HepG2 (cell line): ENCODE results near the gene WNT3. TPM values are rescaled to one million over a fixed set of nuclear protein-coding genes. Genes with fewer than 3 reads are reported as not detected.

Source experiments
- DMAP1 ChIP-seq: IDR thresholded peaks from 2 replicates; pipeline ENCODE4 v1.6.1; 2016
- GTF3A ChIP-seq: sonication (generic); formaldehyde crosslinking; conservative IDR thresholded peaks from 2 replicates; pipeline ENCODE4 v1.4.0; 2020; ENCODE audit warnings: mild to moderate bottlenecking, missing genetic modification reagents
- HMG20B ChIP-seq: conservative IDR thresholded peaks from 2 replicates; pipeline ENCODE4 v1.6.1; 2016; ENCODE audit warnings: missing genetic modification reagents, missing compliant biosample characterization
- KLF11 ChIP-seq: IDR thresholded peaks from 2 replicates; pipeline ENCODE4 v1.6.1; 2016; ENCODE audit warnings: missing compliant biosample characterization
- LCORL ChIP-seq, 2 experiments: fragments of 450-650 bp in 1 of 2; sonication (generic) in 1 of 2; formaldehyde crosslinking in 1 of 2; IDR thresholded peaks; 2 replicates each; pipeline versions ENCODE4 v1.5.0 to v1.6.1; 2017 to 2020; ENCODE audit warnings: antibody characterized with exemption in 1 of 2, missing genetic modification reagents in 1 of 2
- MXD1 ChIP-seq: sonication (generic); formaldehyde crosslinking; IDR thresholded peaks from 2 replicates; pipeline ENCODE4 v1.4.0; 2020; ENCODE audit warnings: mild to moderate bottlenecking, missing genetic modification reagents
- MYC ChIP-seq: sonication (generic); formaldehyde crosslinking; IDR thresholded peaks from 2 replicates; pipeline ENCODE4 v1.9.0; 2021; ENCODE audit warnings: missing genetic modification reagents, borderline replicate concordance
- NR2F6 ChIP-seq, 2 experiments: IDR thresholded peaks; 2 replicates each; pipeline ENCODE4 v1.6.1; 2016; ENCODE audit warnings: antibody characterized with exemption in 1 of 2, mild to moderate bottlenecking in 1 of 2
- SMARCE1 ChIP-seq: fragments of 450-650 bp; IDR thresholded peaks from 2 replicates; pipeline ENCODE4 v1.6.1; 2017; ENCODE audit warnings: borderline replicate concordance
- ZFP37 ChIP-seq: sonication (generic); formaldehyde crosslinking; IDR thresholded peaks from 2 replicates; pipeline ENCODE4 v1.4.0; 2020; ENCODE audit warnings: missing genetic modification reagents, borderline replicate concordance
- ZMAT5 ChIP-seq: sonication (generic); formaldehyde crosslinking; IDR thresholded peaks from 2 replicates; pipeline ENCODE4 v1.5.0; 2020; ENCODE audit warnings: mild to moderate bottlenecking, low read depth, missing genetic modification reagents, borderline replicate concordance
- ZNF136 ChIP-seq: sonication (generic); formaldehyde crosslinking; IDR thresholded peaks from 2 replicates; pipeline ENCODE4 v1.8.1; 2022; ENCODE audit warnings: low read depth, mild to moderate bottlenecking, moderate library complexity, missing genetic modification reagents
- ZNF296 ChIP-seq: sonication (generic); formaldehyde crosslinking; conservative IDR thresholded peaks from 2 replicates; pipeline ENCODE4 v1.5.0; 2020; ENCODE audit warnings: mild to moderate bottlenecking, missing genetic modification reagents
- ZNF34 ChIP-seq: sonication (generic); formaldehyde crosslinking; IDR thresholded peaks from 2 replicates; pipeline ENCODE4 v1.4.0; 2020; ENCODE audit warnings: mild to moderate bottlenecking, missing genetic modification reagents, borderline replicate concordance
- ZNF503 ChIP-seq: sonication (generic); formaldehyde crosslinking; IDR thresholded peaks from 2 replicates; pipeline ENCODE4 v1.4.0; 2020; ENCODE audit warnings: missing genetic modification reagents
- ZNF562 ChIP-seq: sonication (generic); formaldehyde crosslinking; IDR thresholded peaks from 2 replicates; pipeline ENCODE4 v1.8.0; 2022; ENCODE audit warnings: missing genetic modification reagents, borderline replicate concordance
- ZNF761 ChIP-seq: sonication (generic); formaldehyde crosslinking; conservative IDR thresholded peaks from 2 replicates; pipeline ENCODE4 v1.4.0; 2020; ENCODE audit warnings: mild to moderate bottlenecking, missing genetic modification reagents
- polyA plus RNA-seq, 8 experiments: library from polyadenylated mRNA; depleted of rRNA in 3 of 8; stranded (reverse) in 7 of 8; unstranded in 1 of 8; fragments of >200 nt; fragmentation: Illumina TruSeq in 4 of 8; extraction: Trizol in 4 of 8; gene quantifications; 2 replicates each; pipeline versions ENCODE4 v1.2.1 to v1.2.3, GENCODE V29; 2011 to 2016; ENCODE audit warnings: low read depth in 4 of 8, missing spikeins in 1 of 8, mixed read lengths in 1 of 8; ENCODE audit not compliant: insufficient read depth in 1 of 8
- total RNA-seq, 5 experiments: library from RNA; depleted of rRNA; stranded (reverse); fragments of >200 nt; fragmentation: Illumina TruSeq; extraction: Trizol; gene quantifications; 2 replicates each; pipeline ENCODE4 v1.2.3, GENCODE V29; 2016; ENCODE audit warnings: low read depth in 1 of 5
- TF ChIP-seq, protein P1 (sequence below): IDR thresholded peaks from 2 replicates; pipeline ENCODE4 v1.6.1; 2016; ENCODE audit warnings: missing biosample characterization, missing genetic modification reagents, low read depth
- TF ChIP-seq, protein P2 (sequence below): sonication (generic); formaldehyde crosslinking; conservative IDR thresholded peaks from 2 replicates; pipeline ENCODE4 v1.8.0; 2022; ENCODE audit warnings: low read depth, missing genetic modification reagents

The WNT3 gene
- total and polyA plus RNA-seq, 2 of the 13 experiments (the other 11 are each of a cell fraction or from before 2014, with no cell fraction given): 8.5 to 10.3 TPM

DNA sequence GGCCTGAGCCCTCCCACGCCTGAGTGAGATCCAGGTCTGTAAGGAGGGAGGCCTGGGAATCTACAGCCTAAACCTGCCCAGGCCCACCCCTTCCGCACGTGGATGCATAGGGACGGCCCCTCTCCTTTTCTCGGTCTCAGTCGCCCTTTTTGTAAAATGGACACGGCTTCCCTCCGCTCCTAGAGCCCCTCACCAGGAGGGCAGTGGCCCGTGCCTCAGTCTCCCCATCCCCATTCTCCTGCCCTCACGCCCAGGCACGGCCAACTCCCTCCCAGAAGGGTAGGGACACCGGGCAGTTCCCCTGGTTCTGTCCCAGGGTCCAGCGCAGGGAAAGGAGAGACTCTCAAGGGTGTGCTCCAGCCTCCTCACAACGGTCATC is 48.1 kb downstream of the WNT3 start (continued):
- TF ChIP-seq, protein P1, sequence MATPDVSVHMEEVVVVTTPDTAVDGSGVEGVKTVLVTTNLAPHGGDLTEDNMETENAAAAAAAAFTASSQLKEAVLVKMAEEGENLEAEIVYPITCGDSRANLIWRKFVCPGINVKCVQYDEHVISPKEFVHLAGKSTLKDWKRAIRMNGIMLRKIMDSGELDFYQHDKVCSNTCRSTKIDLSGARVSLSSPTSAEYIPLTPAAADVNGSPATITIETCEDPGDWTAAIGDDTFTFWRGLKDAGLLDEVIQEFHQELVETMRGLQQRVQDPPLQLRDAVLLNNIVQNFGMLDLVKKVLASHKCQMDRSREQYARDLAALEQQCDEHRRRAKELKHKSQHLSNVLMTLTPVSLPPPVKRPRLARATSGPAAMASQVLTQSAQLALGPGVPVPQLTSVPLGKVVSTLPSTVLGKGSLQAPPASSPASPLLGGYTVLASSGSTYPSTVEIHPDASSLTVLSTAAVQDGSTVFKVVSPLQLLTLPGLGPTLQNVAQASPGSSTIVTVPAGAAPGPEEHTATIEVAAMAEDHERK (CRISPR knock-in tag): no peak
- TF ChIP-seq HMG20B (CRISPR knock-in tag) (0 out of 2 replicates have a peak, but pooled peaks have one; percentile 6), SMARCE1 (no peak), MYC (CRISPR knock-in tag) (peak; percentile 88), ZNF503 (0 out of 2 replicates have a peak, but pooled peaks have one; percentile 52), ZNF562 (CRISPR knock-in tag) (no peak), ZNF136 (no peak), GTF3A (CRISPR knock-in tag) (no peak), ZNF761 (CRISPR knock-in tag) (no peak; the same call in 1 of the 2 replicates), ZMAT5 (CRISPR knock-in tag) (no peak), LCORL (IDR thresholded peaks at IDR 0.05) (no peak), LCORL (CRISPR knock-in tag; IDR thresholded peaks at IDR 0.05) (no peak; the same call in 1 of the 2 replicates), DMAP1 (CRISPR knock-in tag) (no peak), ZNF34 (CRISPR knock-in tag) (no peak), ZFP37 (CRISPR knock-in tag) (0 out of 2 replicates have a peak, but pooled peaks have one; percentile 28), NR2F6 (IDR thresholded peaks at IDR 0.05) (no peak), NR2F6 (CRISPR knock-in tag; IDR thresholded peaks at IDR 0.05) (no peak), KLF11 (CRISPR knock-in tag) (no peak), MXD1 (CRISPR knock-in tag) (no peak; the same call in 1 of the 2 replicates), ZNF296 (no peak; the same call in 1 of the 2 replicates)
- TF ChIP-seq, protein P2, sequence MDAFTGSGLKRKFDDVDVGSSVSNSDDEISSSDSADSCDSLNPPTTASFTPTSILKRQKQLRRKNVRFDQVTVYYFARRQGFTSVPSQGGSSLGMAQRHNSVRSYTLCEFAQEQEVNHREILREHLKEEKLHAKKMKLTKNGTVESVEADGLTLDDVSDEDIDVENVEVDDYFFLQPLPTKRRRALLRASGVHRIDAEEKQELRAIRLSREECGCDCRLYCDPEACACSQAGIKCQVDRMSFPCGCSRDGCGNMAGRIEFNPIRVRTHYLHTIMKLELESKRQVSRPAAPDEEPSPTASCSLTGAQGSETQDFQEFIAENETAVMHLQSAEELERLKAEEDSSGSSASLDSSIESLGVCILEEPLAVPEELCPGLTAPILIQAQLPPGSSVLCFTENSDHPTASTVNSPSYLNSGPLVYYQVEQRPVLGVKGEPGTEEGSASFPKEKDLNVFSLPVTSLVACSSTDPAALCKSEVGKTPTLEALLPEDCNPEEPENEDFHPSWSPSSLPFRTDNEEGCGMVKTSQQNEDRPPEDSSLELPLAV (CRISPR knock-in tag): no peak
